Measurements from ENCODE around the gene ZSCAN10.

- TF ChIP-seq EZH2phosphoT487 (IDR thresholded peaks at IDR 0.05; ENCODE audit: borderline replicate concordance, low read length) (no peak), CTCF (conservative IDR thresholded peaks at IDR 0.05; ENCODE audit: low read depth, low read length) (no peak)
These were observed 42.8 kb upstream of the ZSCAN10 start for GRCh38 chr16:3141781-3142311.

All from PC-3 (cell line).